ENCODE measurements around the gene PUSL1. TPM values are rescaled to one million over a fixed set of nuclear protein-coding genes. Genes with fewer than 3 reads are reported as not detected.

PUSL1 gene
- 14.2 and 24.0 TPM in 2 replicates for total RNA-seq

GRCh38 chr1:1307923-1308755 is at the start of gene PUSL1, which contains the start of gene ACAP3:
Gene PUSL1, plus strand, starts transcription at chr1:1308597. Its CDS starts 47 bp downstream, at chr1:1308644.
Gene ACAP3, minus strand, starts transcription at chr1:1307930. Its CDS starts 115 bp downstream, at chr1:1307815.
- DNase-seq (ENCODE audit: low read depth) = peak; percentile 59

GRCh38 chr1:1259119-1259488 is 49.3 kb upstream of the PUSL1 start:
- DNase-seq (ENCODE audit: low read depth) = no peak

GRCh38 chr1:1259540-1259939 is 48.9 kb upstream of the PUSL1 start:
- DNase-seq (ENCODE audit: low read depth) = no peak

GRCh38 chr1:1259951-1260600 is 48.3 kb upstream of the PUSL1 start:
- DNase-seq (ENCODE audit: low read depth) = no peak

- DNase-seq (ENCODE audit: low read depth) = no peak
These were observed 47.4 kb upstream of the PUSL1 start for GRCh38 chr1:1260843-1261560.

- DNase-seq (ENCODE audit: low read depth) = no peak
These were observed 46.3 kb upstream of the PUSL1 start for GRCh38 chr1:1262071-1262470.

- no peak for DNase-seq (ENCODE audit: low read depth)
These were observed 45.6 kb upstream of the PUSL1 start for GRCh38 chr1:1262758-1263157.

GRCh38 chr1:1264026-1264425 is 44.4 kb upstream of the PUSL1 start:
- no peak for DNase-seq (ENCODE audit: low read depth)

GRCh38 chr1:1264868-1265272 is 43.5 kb upstream of the PUSL1 start:
- peak; percentile 67 for DNase-seq (ENCODE audit: low read depth)

- no peak for DNase-seq (ENCODE audit: low read depth)
These were observed 40.7 kb upstream of the PUSL1 start for GRCh38 chr1:1267488-1268283.

GRCh38 chr1:1268284-1268682 is 40.1 kb upstream of the PUSL1 start:
- DNase-seq (ENCODE audit: low read depth) = no peak

- DNase-seq (ENCODE audit: low read depth) = peak; percentile 59
These were observed 37.6 kb upstream of the PUSL1 start for GRCh38 chr1:1270813-1271212.

- peak; percentile 22 for DNase-seq (ENCODE audit: low read depth)
These were observed 35.8 kb upstream of the PUSL1 start for GRCh38 chr1:1272341-1273208.

GRCh38 chr1:1273209-1273511 is 35.2 kb upstream of the PUSL1 start:
- no peak for DNase-seq (ENCODE audit: low read depth)

- DNase-seq (ENCODE audit: low read depth) = peak; percentile 47
These were observed 34.7 kb upstream of the PUSL1 start, which contains the start of gene UBE2J2 for GRCh38 chr1:1273512-1274298. Gene UBE2J2, minus strand, starts transcription at chr1:1273854. Its CDS starts 5,862 bp downstream, at chr1:1267992.

GRCh38 chr1:1274299-1274930 is 34.0 kb upstream of the PUSL1 start:
- DNase-seq (ENCODE audit: low read depth) = no peak

GRCh38 chr1:1274931-1275431 is 33.4 kb upstream of the PUSL1 start:
- no peak for DNase-seq (ENCODE audit: low read depth)

- DNase-seq (ENCODE audit: low read depth) = no peak
These were observed 32.6 kb upstream of the PUSL1 start for GRCh38 chr1:1275836-1276235.

- DNase-seq (ENCODE audit: low read depth) = no peak
These were observed 29.8 kb upstream of the PUSL1 start for GRCh38 chr1:1278620-1279019.

All from renal cortical epithelial cell (primary cell).